ENCODE measurements around the gene MRPS21.
A peak's percentile ranks its signal among the peaks of the same experiment; 100 is the strongest.

The MRPS21 gene

DNA sequence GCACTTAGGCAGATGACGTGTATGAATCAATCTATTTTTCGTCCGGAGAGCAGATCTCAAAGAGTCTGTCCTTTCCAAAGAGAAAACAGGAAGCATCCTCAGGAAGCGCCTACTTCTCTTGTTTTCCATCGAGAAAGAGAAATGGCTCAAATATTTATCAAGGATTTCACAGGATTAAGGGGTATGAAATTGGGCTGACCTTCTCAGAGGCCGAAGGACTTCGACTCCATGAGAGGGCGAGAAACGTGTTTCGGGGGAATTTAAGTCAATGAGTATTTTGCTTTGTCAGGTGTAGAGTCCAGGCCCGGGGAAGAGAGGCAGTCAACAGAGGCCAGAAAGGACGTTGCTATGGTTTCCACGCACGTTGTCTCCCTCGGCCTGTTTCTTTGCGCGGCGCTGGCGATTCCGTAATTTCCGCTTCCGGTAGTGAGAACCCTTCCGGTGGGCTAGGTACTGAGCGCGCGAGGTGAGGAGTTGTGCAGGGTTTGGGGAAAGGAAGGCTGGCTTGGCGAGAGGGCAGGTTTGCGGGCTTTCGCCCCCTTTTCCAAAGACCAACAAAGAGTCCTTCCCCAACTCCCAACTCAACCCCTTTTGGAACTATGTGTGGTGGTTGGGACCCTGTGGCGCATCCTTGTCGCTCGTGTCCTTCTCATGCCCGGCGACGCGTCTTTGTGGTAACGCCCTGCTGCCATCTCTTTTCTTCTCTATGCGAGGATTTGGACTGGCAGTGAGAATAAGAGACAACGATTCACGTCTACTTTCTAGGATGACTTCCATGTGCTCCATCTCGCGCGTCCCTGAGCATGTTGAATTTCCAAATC is at the start of gene MRPS21:
TSS of gene MRPS21 (plus strand) at position 429 of the 821 bp plus-strand sequence. CDS start 506 bp downstream, outside the sequence.
- DNase-seq (ENCODE audit: low read depth) = peak; percentile 71

- no peak for DNase-seq (ENCODE audit: low read depth)
Observed at GRCh38 chr1:150249936-150250335, 43.7 kb upstream of the MRPS21 start.

GRCh38 chr1:150256198-150256553 is 37.5 kb upstream of the MRPS21 start:
- no peak for DNase-seq (ENCODE audit: low read depth)

DNA sequence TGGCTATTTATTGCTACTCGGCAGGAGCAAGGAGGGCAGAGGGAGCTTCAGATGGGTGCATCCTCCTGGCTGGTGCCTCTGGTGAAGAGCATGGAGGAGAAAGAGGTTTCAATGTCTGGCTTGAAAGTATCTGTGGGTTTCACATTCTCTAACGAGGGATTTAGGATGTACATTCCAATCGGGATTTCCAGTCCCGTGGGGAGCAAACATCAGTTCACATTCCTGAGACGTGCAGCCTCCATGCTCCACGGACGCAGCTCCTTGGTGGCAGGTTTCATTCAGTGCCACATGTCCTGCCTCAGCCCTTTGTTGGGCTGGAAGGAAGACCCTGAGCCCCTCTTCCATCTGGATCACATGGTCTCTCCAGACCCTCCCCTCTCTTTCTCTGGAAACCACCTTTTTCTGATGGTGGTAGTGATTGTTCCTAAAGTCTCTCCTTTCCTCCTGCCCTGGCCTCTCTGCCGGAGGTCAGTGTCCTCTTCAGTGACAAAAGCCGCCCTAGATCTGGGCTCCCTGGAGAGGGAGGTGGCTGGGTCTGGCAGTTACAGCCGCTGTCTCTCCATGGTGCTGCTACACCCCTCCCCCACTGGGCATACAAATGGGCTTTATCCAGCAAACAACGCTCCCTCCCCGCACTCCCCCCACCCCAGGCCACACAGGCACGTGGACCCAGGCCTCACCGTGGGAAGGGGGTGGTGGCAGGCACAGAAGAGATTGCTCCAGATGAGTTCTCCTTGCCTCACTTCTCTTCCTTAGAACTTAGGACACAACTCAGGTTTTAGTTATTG is 36.9 kb upstream of the MRPS21 start:
- no peak for DNase-seq (ENCODE audit: low read depth)

DNA sequence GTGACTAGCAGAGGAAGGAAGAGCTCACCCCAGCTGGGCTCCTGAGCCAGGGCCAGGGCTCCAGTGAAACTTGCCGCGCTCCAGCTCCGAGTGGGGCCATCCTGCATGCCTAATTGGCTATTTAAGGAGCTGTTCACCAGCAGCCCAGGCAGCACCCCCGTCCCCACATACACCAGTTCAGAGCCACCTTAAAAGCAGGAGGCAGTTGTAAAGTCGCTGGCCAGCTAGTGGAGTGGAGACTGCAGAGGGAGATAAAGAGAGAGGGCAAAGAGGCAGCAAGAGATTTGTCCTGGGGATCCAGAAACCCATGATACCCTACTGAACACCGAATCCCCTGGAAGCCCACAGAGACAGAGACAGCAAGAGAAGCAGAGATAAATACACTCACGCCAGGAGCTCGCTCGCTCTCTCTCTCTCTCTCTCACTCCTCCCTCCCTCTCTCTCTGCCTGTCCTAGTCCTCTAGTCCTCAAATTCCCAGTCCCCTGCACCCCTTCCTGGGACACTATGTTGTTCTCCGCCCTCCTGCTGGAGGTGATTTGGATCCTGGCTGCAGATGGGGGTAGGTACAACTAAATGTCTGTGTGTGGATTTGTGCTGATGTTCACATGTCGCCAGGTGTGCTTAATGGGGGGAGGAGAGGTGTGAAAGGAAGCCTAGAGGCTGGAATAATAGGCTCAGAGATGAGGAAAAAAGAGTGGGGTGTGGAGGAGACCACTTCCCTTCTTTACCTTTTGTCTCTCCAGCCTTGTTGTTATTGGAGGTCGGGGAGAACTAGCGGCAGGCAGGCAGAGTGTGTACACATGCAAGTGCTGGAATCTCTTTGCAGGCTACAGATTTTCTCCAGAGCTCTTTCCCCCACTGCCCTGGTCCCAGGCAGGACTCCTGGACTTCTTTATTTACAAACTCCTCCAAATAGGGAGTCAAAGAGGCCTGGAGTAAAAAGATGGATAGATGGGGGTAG is 35.8 kb upstream of the MRPS21 start, which contains the start of gene CA14:
TSS of gene CA14 (plus strand) at position 151 of the 962 bp plus-strand sequence. CDS start at position 506, 355 bp downstream.
- no peak for DNase-seq (ENCODE audit: low read depth)

DNA sequence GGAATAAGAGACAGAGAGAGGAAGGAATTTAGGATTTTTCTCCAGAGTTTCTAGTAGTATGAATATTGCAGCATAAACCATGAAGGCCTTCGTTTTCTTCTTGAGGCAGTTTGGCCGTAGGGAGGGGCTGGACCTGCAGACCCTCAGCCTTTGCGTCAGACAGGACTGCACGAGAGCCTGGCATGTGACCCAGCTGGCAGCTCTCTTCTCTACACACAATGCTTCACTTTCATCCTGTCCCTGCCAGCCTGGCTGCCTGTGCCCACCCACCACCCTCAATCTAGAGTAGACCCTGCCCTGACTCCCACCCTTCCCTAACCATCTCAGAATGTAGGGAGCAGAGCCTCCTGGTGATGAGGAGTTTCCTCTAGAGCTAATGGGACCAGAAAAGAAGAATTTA is 34.4 kb upstream of the MRPS21 start:
- DNase-seq (ENCODE audit: low read depth) = no peak

- DNase-seq (ENCODE audit: low read depth) = no peak
Observed at GRCh38 chr1:150259758-150260669, 33.6 kb upstream of the MRPS21 start.

DNA sequence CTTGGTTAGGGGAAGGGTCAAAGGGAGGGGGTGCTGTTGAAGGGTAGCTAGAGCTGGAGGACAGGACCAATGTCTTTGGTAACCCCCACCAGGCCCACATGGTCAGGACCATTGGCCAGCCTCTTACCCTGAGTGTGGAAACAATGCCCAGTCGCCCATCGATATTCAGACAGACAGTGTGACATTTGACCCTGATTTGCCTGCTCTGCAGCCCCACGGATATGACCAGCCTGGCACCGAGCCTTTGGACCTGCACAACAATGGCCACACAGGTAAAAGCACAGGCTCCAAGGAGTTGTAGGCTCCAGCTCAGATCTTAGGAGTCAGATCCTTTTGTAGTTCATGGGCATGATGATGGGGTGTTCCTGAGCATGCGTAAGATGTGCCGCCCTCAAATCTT is 32.3 kb upstream of the MRPS21 start:
- DNase-seq (ENCODE audit: low read depth) = no peak

DNA sequence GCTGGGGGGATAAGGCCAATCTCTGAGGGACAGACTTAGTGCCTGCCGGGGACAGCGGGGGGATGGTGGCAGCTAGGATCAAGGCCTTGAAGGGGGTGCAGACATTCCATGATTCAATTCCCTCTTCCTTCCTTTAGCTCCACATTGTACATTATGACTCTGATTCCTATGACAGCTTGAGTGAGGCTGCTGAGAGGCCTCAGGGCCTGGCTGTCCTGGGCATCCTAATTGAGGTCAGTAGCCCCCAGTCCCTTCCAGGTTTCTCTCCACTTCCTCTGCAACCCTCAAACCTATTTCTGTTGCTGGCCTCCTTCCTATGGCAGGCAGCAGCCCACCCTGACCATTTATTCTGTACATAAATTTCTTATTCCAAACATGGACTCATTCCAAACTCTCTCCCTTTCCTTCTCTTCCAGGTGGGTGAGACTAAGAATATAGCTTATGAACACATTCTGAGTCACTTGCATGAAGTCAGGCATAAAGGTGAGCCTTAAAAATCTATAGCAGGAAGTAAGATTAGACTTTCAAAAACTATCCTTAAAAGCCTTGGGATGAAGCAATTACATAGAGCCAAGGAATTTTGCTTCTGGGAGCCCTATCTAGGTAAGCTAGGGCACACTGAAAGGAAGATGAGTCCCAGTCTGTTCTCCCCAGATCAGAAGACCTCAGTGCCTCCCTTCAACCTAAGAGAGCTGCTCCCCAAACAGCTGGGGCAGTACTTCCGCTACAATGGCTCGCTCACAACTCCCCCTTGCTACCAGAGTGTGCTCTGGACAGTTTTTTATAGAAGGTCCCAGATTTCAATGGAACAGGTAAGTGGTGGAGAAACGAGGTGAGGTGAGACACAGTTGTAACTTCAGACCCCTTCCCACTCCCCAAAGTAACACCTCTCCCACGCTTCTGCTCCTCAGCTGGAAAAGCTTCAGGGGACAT is 31.0 kb upstream of the MRPS21 start:
- no peak for DNase-seq (ENCODE audit: low read depth)

DNA sequence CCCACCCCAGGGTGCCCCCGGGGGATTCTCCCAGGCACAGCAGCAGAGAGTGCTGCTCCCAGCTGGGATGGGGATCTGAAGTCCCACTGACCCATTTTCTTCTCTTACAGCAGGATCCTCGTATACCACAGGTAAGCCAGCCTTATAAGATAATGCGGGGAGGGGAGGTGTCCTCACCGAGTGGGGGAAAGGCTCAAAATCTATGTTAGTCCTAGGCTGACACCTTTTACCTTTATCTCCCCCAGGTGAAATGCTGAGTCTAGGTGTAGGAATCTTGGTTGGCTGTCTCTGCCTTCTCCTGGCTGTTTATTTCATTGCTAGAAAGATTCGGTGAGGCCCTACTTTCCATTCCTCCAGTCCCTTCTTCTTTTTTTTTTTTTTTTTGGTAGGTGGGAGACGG is 30.1 kb upstream of the MRPS21 start:
- DNase-seq (ENCODE audit: low read depth) = no peak

- no peak for DNase-seq (ENCODE audit: low read depth)
Observed at GRCh38 chr1:150267896-150268295, 25.8 kb upstream of the MRPS21 start.

DNA sequence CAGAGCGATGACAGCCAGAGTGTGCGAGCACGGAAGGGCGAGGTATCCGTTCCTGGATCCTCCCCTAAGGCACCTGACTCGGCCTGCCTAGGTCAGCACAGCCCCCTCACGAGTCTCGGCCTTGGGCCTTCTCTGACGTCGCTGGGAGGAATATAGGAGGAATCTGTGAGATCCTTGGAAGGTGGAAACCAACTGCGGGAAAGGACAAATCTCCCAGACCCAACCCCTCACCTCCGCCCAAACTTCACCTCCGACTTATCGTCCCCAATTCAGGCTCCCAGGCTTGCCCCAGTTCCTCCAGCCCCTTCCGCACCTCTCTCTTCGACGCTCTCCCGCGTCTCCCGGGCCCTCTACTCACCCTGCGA is 25.3 kb upstream of the MRPS21 start:
- peak; percentile 40 for DNase-seq (ENCODE audit: low read depth)

DNA sequence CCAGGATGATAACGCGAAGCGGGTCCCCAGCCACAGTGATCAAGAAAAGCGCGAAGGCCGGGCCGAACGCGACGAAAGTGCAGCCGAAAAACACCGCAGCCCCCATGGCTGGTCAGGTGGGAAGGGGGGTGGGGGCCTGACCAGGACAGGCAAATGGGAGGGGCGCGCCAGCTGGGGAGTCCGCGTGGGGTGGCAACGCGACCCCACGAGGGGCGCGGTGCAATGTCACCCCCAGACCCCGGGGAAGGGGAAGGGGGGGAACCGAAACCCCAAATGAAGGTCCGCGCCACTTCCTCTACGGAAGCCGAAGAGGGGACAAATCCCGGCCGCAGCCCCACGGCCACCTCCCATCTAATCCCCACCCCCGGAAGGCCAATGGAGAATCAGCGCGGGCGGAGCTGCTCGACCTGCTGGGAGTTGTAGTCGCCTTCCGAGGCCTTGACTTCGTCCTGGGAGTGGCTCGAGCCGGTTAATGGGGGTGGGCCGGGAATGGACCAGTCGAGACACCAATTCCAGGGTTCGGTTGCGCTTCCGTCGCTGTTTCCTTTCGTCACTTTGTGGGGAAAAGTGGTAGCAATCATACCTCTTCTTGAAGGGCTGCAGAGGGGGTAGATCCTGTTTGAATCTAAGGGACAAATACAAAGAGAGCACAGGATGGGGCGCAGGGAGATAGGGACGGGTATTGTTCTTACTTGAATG is 24.8 kb upstream of the MRPS21 start, which contains the start of gene APH1A:
TSS of gene APH1A (minus strand) at position 312 of the 699 bp plus-strand sequence. CDS start at position 106, 206 bp downstream.
- DNase-seq (ENCODE audit: low read depth) = peak; percentile 87

DNA sequence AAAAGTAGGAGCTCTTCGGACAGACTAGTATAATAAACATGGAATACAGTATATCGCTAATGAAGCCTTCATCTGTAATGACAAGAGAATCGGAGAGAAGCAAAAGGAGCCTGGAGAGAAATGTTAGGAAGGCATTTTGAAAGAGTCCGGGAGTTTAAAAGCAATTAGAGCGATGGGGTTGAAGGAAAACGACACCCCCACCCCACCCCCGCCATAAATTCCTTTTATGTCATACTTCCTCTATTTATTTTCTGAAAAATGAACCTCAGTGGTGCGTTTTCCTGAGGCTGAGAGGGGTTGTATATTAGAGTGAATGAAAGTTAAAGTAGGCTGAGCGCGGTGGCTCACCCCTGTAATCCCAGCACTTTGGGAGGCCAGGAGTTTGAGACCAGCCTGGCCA is 24.2 kb upstream of the MRPS21 start:
- no peak for DNase-seq (ENCODE audit: low read depth)

DNA sequence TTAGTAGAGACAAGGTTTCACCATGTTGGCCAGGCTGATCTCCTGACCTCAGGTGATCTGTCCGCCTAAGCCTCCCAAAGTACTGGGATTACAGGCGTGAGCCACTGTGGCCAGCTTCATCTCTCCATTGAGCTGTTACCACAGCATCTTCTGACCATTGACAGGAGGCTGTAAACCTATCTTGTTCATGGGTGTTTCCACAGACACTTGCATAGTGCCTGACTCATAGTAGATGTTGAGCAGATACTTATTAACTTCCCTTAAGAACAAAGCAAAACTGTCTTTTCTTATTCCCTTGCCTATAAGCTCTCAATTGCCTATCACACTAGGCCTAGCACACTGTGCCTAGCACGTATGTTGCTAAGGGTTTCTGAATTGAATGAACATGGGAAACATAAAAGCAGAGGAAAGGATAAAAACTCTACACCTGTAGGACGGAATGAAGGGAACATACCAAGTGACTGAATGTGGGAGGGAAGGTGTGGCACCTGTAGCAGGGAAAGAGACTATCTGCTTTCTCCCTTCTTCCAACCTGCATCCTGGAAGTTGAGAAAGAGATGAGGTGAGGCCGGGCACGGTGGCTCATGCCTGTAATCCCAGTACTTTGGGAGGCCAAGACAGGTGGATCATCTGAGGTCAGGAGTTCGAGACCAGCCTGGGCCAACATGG is 22.2 kb upstream of the MRPS21 start:
- no peak for DNase-seq (ENCODE audit: low read depth)

DNA sequence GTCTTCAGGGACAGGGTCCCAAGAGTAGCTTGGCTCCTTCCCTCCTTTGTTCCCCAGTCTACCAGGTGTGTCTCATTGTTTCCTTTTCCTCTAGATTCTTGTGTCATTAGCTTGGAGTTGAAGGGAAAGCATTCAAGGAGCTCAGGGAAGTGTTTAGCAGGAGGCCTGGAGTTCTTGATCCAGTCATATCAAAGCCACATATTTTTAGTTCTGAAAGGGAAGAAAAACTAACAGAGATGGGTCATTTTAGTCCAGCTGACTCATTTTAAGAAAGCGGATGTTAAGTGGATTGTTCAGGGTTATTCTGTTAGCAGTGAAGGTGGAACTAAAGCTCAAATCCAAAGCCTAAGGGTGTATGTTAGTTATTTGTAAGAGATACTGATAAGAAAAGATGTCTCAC is 20.4 kb upstream of the MRPS21 start:
- no peak for DNase-seq (ENCODE audit: low read depth)

DNA sequence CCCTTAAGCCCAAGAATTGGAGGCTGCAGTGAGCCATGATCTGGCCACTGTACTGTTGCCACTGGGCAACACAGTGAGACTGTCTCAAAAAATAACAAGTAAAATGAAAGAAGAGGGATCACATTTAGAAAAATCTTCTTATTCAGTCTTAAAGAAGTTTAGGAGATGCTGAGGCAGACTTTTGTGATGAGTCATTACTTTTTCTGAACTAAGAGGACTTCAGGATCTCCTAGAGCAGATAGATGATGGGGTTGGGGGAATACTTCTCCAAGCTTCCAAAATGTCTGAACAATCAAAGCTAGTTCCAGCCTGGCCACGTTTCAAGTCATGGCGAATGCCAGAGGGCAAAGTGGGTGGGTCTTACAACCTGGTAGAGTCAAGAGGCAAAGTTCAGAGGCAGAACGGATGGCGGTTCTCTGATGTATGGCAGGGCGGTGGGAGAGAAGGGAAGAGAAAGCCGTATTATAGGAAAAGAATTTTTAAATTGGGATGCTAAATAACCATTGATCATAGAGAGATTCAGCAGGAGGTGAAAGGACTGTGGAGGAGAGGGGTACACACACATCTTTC is 13.4 kb upstream of the MRPS21 start:
- DNase-seq (ENCODE audit: low read depth) = no peak

GRCh38 chr1:150281221-150281757 is 12.4 kb upstream of the MRPS21 start:
- peak; percentile 14 for DNase-seq (ENCODE audit: low read depth)
